ENCODE measurements around the gene CHCHD6.

The CHCHD6 gene

DNA sequence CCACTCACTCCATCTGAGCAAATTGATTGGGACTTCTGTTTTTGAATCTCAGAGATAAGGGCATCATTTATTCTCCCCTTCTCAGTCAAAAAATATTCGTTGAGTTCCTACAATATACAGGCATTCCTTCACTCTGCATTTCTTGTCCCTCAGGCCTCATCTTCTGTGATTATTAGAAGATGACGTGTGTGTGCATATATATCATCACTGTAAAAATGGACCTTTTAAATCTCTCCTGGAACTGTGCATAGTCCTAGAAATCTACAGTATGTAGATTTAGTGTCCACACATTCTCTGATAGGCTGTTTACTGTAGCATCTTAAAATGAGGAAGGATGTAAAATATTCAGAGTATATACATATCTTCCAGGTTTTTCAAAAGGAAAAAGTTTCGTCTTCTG lies 235.7 kb downstream of the CHCHD6 start:
- DNase-seq (ENCODE audit: low read depth, low spot score), result no peak
- H3K4me3 ChIP-seq (ENCODE audit: low read length), result no peak overlapping the region

DNA sequence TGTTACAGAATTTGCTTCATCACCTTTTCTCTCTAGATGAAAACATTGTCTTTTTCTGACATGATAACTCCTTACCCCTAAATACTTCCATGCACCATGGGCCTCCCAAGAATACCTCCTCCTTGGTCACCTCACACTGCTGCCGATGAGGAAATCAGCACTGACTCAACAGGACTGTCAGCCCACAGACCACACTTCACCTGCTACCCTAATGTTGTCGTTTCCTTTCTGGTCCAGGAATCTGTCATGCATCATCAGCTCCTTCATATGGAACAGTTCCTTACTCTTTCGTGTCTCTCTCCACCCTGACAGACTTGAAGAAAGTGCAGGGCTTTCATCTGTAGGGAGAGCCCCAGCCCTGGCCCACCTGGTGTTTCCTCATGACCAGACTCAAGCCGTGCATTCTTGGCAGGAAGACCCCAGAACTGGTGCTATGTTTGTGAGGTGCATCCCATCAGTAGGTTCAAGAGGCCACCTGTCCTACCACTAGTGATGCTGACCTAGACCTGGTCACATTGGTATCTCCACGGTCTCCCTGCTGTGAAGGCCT lies 237.8 kb downstream of the CHCHD6 start:
- no peak overlapping the region for H3K4me3 ChIP-seq (ENCODE audit: low read length)
- no peak for DNase-seq (ENCODE audit: low read depth, low spot score)

- H3K4me3 ChIP-seq (ENCODE audit: low read length), result no peak overlapping the region
- no peak for DNase-seq (ENCODE audit: low read depth, low spot score)
Measured at GRCh38 chr3:126944089-126944965, 240.3 kb downstream of the CHCHD6 start.

GRCh38 chr3:126945171-126945721 lies 241.2 kb downstream of the CHCHD6 start:
- no peak for DNase-seq (ENCODE audit: low read depth, low spot score)
- H3K4me3 ChIP-seq (ENCODE audit: low read length), result no peak overlapping the region

DNA sequence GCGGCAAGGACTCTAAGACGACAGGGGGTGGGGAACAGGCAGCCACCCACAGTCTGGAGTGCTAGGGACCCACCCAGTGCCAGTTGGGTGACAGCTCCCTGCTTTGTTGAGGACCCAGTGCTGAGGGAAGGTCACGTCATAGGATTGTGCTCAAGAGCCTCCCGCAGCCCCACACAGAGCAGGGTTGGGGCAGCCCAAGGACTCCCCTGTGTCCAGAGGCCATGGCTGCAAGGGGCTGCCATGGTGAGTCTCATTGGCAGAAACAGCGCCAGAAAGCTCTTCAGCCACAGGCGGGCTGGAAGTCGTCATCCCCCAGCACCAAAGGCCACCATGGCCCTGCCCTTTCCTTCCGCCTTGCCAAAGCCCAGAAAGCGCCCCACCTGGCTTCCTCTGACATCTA lies 241.9 kb downstream of the CHCHD6 start:
- DNase-seq (ENCODE audit: low read depth, low spot score), result no peak

GRCh38 chr3:126946405-126946804 lies 242.4 kb downstream of the CHCHD6 start:
- DNase-seq (ENCODE audit: low read depth, low spot score), result no peak
- no peak overlapping the region for H3K4me3 ChIP-seq (ENCODE audit: low read length)

More for the DNA sequence above, 241.9 kb downstream of the CHCHD6 start:
- H3K4me3 ChIP-seq (ENCODE audit: low read length), result no peak overlapping the region

DNA sequence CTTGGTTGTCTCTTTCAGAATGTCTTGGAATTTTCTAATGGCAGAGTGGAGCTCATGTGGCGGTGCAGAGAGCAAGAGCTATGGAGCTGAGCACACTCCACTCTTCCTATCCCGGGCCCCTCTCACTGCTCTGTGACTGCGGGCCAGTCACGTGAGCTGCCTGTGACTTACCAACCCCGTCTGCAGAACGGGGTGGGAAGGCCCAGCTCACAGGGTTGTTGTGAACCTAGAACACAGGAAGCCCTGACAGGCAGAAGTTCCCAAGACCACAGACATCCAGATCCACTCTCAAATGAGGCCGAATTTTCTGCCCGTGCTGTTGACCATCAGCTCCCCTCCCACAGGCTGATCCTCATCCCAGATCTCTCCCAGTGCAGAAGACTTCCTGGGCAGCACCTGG lies 243.4 kb downstream of the CHCHD6 start:
- DNase-seq (ENCODE audit: low read depth, low spot score), result no peak
- no peak overlapping the region for H3K4me3 ChIP-seq (ENCODE audit: low read length)

DNA sequence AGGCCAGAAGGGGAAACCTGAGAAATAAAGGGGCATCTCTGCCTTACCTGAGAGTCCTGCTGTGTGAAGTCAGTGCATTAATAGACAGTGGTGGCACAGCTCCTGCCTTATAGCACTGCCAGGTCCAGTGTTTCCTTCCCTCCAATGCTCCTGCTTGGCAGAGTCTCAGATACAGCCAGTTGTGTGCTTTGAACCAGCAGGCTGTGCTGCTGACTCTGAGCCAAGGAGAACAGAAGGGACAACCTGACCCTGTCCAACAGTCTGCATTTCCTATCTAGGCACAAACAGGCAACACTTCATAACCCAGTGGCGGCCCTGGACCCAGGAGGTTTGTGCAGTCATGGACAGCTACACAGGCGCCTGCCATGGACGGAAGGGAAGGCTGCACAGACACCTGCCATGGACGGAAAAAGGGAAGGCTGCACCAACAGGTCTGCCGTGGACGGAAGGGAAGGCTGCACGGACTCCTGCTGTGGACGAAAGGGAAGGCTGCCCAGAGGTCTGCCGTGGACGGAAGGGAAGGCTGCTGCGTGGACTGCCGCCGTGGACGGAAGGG lies 245.0 kb downstream of the CHCHD6 start:
- DNase-seq (ENCODE audit: low read depth, low spot score), result no peak

GRCh38 chr3:126951561-126951960 lies 247.5 kb downstream of the CHCHD6 start:
- no peak for DNase-seq (ENCODE audit: low read depth, low spot score)
- H3K4me3 ChIP-seq (ENCODE audit: low read length), result no peak overlapping the region

More for the DNA sequence above, 245.0 kb downstream of the CHCHD6 start:
- H3K4me3 ChIP-seq (ENCODE audit: low read length), result no peak overlapping the region

DNA sequence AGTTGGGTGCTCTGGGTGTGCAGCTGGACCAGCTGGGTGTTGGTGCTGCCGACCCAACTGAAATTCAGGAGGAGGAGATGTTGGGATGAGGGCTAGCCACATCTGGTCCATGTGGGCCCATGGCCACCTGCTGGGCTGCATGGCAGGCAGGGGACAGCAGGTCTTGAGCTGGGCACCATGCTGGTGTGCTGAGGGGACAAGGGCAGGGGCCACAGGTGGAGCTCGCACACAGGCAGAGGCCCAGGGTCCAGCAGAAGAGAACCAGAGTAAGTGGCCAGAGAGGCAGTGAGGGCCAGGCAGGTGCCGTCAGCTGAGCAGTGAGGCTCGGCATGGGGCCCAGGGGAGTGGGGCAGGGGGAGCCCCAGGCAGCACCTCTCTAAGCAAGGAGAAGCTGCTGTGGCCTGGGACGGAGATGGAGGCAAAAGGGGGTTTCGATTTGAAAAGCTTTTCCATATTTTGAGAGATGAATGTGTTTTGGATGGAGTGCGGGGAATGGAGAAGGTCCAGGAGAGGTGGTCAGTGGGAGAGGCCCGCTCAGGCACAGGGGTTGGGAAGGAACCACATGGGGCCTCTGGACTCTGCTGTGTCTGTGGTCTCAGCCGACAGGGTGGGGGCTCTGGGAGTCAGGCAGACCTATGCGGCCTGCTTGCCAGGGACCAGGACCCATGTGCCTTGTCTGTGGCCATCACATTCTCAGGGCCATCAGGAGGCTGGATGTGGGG lies 248.4 kb downstream of the CHCHD6 start:
- no peak for DNase-seq (ENCODE audit: low read depth, low spot score)
- no peak overlapping the region for H3K4me3 ChIP-seq (ENCODE audit: low read length)

DNA sequence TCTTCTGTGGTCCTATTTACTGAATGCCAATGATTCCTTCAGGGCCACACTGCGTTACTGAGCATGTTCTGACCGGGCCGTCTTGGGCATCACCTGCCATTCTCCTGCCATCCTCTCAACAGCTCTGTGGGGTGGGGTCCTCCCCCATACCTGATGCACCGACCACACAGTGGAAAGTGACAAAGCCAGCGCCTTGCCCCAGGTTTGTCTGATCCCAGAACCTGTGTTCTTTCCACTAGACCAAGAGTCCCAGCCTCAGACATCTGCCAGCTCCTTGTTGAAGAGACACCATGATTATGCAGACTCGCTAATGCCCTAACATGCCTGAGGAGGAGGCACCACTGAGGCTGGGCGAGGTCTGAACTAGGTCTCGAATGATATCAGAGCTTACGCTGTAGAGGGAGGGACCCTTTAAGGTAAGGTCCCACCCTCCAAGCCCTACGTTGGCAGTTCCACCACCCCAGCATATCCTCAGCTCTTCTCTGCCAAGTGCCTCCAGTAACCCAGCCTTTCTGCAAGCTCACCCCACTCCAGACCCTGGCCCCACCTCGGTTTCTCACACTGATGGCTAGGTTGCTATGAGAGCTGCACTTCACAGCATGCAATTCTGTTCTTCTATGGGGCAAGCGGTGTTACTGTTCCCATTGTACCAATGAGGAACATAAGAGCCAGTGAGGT lies 249.1 kb downstream of the CHCHD6 start:
- DNase-seq (ENCODE audit: low read depth, low spot score), result no peak
- H3K4me3 ChIP-seq (ENCODE audit: low read length), result no peak overlapping the region

- no peak overlapping the region for H3K4me3 ChIP-seq (ENCODE audit: low read length)
- no peak for DNase-seq (ENCODE audit: low read depth, low spot score)
Measured at GRCh38 chr3:126954141-126954842, 250.3 kb downstream of the CHCHD6 start.

GRCh38 chr3:126955004-126955790 lies 251.2 kb downstream of the CHCHD6 start:
- no peak for DNase-seq (ENCODE audit: low read depth, low spot score)
- H3K4me3 ChIP-seq (ENCODE audit: low read length), result no peak overlapping the region

DNA sequence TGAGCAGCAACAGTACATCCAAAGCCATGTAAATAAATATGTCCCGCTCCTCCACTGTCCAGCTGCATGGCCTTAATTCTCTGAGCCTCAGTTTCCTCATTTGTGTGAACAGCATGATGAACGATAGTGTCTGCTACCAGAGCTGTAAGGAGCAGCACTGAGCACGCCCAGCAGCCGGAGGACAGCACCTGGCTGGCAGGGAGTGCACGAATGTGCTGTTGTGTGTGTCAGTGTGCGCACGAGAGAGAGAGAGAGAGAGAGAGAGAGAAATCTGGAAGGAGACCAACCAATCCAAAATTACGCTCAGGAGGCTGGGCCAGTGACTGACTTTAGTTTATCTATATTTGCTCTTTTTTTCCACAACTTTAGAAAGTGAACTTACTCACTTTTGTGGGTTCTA lies 252.3 kb downstream of the CHCHD6 start:
- DNase-seq (ENCODE audit: low read depth, low spot score), result no peak
- no peak overlapping the region for H3K4me3 ChIP-seq (ENCODE audit: low read length)

DNA sequence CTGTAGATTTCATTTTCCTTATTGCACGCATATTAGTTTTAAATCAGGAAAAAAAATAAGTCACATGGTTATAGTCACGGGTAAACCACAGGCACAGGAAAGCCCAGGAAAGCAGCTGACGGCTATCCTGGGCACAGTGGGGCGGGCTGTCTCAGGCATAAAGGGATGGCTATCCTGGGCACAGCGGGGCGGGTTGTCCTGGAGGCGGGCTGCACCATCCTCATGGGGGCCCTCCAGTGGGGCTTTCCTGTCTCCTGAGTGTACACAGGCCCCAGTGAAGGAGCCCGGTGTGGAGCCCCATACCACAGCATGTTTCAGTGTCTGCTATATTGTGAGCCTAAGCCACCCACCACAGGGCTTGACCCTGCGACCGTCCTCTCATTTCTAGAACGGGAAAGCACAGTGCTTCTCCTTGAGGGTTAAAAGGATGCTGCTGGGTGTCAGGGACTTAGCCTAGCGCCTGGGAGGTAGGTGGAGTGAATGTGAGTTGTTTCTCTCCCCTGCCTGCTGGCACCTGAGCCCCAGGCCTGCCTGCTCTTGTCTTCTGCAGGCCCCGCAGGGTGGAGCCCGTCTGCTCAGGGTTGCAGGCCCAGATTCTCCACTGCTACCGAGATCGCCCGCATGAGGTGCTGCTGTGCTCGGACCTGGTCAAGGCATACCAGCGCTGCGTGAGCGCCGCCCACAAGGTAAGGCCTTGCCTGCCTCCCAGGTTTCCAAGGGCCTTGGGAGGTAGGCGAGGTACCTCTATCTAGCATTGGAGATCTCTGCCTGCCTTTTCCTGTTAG lies 253.0 kb downstream of the CHCHD6 start:
- no peak overlapping the region for H3K4me3 ChIP-seq (ENCODE audit: low read length)
- no peak for DNase-seq (ENCODE audit: low read depth, low spot score)

- DNase-seq (ENCODE audit: low read depth, low spot score), result no peak
- no peak overlapping the region for H3K4me3 ChIP-seq (ENCODE audit: low read length)
Measured at GRCh38 chr3:126957776-126958637, 254.0 kb downstream of the CHCHD6 start.
